Stimulated activated CD4-positive, alpha-beta T cell treated with anti-CD3 and anti-CD28 coated beads, Interleukin-15, amount 100 ng/mL, for 24 hours (primary cell): ENCODE measurements around the gene NVL.
"Not testable (repeated sequence)": the region's sequence is repeated elsewhere in the genome, so short reads cannot be mapped to it uniquely, and the experiment has no call there.

Experiments
- DNase-seq: peaks from one replicate; pipeline ENCODE4 v3.0.0-alpha.2; 2020

NVL gene

DNA sequence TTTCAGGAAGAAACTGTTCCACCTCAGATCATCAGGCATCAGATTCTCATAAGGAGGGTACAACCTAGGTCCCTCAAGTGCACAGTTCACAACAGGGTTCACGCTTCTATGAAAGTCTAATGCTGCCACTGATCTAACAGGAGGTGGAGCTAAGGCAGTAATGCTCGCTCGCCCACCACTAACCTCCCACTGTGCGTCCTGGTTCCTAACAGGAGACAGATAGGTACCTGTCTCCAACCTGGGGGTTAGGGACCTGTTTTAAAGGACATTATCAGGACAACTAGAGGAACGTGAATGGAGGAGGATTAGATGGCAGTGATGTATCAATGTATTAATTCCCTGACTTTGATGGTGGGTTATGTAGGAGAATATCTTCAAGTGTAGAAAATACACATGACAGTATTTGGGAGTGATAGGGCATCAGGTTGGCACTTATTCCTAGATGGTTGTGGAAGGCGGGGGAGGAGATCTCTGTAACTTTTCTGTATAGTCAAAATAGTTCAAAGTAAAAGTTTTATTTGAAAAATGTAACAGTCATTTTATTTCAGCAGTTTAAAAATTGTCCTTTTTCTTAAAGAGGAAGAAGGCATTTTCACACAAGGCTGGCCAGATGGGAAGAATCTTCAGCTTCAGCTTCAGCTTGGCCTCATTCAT is 103.0 kb downstream of the NVL start:
- no peak for DNase-seq

GRCh38 chr1:224223819-224224714 is 105.9 kb downstream of the NVL start:
- DNase-seq: no peak

DNA sequence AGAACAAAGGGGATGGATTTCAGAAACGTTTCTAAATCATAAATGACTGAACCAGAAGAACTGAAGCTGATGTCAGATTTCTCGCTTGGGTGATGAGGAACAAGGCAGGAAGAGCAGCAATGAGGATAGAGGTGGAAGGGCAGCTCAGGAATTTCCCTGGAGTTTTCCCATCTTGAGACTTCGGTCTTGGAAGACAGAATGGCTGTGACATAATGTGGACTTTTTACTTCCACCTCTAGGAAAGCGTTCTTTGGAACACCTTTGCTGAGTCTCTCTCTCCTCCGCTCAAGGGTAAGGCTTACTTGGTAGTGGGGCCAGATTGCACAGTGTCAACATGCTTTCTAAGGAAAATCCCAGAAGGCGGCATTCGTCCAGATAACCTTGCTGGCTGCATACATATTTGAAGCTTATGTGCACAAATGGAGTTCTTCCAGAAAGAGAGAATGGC is 110.3 kb downstream of the NVL start:
- no peak for DNase-seq

GRCh38 chr1:224219011-224219611 is 110.9 kb downstream of the NVL start:
- DNase-seq: no peak

DNA sequence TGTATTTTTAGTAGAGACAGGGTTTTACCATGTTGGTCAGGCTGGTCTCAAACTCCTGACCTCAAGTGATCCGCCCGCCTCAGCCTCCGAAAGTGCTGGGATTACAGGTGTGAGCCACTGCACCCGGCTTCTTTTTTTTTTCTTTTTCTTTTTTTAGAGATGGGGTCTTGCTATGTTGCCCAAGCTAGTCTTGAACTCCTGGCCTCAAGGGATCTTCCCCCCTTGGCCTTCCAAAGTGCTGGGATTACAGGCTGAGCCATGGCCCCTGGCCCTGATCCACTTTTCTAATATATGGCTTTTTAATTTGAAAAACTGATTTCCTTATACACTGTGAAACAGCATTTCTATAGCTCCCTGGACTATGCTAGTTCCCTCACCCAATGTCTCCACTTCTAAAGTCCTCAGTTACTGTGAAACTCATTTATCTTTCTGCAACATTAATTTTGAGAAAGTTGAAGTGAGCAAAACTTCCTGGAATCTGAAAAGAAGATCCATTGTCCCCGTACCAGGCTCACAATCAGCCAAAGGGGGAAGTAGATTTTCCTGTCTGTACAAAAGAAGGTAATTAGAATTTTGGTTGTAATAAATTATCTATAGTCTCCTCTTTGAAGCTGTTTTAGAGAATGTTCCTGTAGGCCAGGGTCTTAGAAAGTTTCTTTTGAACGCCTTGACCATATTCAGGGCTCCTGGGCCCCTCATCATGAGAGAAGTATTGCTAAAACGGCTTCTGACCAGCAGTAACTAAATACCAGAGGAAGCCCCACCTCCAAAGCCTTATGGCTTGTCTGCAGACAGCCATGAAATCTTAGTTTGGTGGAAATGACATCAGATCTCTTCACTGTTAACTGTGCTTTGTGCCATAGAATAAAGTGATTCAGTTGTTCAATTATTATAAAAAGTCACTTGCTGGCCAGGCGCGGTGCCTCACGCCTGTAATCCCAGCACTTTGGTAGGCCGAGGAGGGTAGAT is 112.0 kb downstream of the NVL start:
- no peak for DNase-seq

- no peak for DNase-seq
These were observed 113.6 kb downstream of the NVL start for GRCh38 chr1:224216382-224216781.

DNA sequence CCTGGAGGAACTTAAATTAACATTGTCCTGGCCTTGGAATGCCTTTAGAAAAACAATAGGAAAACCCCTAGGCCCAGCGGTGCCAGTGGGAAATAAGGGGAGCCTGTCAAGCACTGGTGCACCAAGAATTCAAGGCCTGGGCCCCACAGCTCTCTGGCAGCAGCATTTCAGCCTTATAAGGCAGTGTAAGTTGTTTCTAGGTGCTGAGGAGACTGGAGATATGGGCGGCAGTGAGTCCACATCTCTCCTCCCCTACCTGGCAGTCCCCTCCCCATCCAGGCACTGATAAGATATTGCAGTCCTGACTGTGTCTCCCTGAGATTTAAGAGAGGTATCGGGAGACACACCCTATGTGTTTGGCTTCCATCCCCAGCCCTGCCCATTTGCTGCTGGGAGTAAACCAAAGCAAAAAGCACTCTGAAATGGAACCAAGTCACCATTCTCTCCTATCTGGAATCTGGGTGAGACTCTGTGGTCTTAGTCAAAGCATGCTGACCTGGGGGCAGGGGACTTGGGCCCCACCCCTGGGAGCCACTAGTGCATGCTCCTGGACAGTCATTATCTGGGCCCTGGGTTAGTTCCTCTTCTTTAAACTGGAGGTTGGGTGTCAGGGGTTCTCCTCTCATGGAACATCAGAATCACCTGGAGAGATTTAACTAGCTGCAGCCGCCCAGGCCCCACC is 116.4 kb downstream of the NVL start:
- DNase-seq: no peak

- no peak for DNase-seq
These were observed 117.3 kb downstream of the NVL start for GRCh38 chr1:224212618-224213061.

GRCh38 chr1:224211206-224211962 is 118.6 kb downstream of the NVL start:
- DNase-seq: no peak

GRCh38 chr1:224205931-224206538 is 123.9 kb downstream of the NVL start:
- DNase-seq: not testable (repeated sequence)

DNA sequence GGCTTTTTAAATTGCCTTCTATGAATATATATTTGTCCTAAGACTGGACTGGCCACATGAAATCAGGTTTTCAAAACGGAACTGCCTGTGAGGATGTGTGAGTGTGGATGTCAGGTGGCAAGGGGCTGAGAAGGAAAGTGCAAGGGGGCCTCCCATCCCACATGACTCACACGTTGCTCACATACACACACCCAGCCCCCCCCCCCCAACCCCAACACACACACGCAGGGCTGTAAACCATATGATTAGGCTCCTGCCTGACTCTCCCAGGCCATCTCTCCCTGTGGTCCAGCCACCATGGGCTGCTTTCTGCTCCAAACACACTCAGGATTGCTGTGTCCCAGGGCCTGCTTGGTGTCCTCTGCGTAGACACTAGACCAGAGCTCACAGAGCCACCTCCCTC is 124.5 kb downstream of the NVL start:
- DNase-seq: peak; percentile 65

- DNase-seq: no peak
These were observed 126.5 kb downstream of the NVL start for GRCh38 chr1:224203243-224204016.

DNA sequence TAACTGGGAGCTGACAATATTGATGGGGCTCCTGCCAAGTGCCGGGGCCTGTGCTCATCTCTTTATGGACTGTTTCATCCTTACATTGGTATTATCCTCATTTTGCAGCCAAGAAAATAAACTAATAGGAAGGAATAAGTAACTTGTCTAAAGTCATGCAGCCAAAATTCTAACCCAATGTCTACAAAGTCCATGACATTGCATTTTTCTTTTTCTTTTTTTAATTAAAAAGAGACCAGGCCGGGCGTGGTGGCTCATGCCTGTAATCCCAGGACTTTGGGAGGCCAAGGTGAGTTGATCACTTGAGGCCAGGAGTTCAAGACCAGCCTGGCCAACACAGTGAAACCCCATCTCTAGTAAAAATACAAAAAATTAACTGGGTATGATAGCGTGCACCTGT is 128.1 kb downstream of the NVL start:
- DNase-seq: no peak

- no peak for DNase-seq
These were observed 128.6 kb downstream of the NVL start for GRCh38 chr1:224201383-224201782.

DNA sequence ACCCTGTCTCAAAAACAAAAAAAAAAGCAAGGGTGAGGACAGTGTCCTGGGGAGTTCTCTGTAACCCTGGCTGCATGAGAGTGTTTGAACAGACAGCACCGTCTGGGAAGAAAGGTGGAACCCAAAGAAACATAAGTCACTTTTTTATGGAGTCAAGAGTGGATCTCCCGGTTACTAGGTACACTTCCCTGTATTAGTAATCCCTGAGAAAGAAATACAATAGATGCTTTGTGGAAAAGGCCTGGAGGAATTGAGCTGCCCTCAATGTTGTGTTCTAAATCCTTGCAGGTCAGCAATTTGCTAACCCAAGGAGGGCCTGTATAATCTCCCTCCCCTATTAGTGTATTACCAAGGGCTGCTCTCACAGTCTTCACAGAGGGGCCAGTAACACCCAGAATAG is 130.3 kb downstream of the NVL start:
- no peak for DNase-seq

GRCh38 chr1:224198572-224198971 is 131.4 kb downstream of the NVL start:
- no peak for DNase-seq

DNA sequence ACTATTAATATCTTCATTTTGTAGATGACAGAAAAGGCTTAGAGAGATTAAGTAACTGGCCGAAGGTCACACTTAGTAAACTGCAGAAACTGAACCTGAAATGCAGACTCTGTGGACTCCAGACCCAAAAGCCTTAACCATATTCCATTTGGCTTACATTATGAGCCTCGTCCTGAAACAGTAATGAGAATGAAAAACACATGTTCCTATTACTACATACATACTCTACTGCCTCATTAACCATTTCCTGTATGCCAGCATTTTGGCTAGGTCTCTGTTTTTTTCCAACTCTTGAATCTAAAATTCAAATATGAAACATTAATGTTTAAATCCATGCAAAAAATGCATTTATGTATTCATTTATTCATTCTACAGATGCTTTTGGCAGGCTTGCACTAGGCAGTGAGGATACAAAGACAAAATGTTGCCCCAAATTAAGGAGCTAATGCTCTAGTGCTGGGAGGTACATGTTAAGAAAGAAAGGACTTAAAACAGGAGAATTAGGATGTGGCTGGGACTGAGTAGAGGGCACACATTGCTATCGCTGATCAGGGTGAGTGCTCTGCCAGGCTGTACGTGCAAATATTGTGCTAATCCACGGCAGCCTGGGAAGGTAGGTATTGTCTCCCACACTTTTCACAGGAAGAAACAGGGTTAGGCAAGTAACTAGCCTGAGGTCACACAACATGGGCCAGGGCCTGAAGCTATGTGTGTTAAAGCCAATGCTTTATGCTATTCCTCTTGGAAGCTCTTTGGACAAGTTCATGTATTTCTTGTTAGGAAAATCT is 133.0 kb downstream of the NVL start:
- no peak for DNase-seq

DNA sequence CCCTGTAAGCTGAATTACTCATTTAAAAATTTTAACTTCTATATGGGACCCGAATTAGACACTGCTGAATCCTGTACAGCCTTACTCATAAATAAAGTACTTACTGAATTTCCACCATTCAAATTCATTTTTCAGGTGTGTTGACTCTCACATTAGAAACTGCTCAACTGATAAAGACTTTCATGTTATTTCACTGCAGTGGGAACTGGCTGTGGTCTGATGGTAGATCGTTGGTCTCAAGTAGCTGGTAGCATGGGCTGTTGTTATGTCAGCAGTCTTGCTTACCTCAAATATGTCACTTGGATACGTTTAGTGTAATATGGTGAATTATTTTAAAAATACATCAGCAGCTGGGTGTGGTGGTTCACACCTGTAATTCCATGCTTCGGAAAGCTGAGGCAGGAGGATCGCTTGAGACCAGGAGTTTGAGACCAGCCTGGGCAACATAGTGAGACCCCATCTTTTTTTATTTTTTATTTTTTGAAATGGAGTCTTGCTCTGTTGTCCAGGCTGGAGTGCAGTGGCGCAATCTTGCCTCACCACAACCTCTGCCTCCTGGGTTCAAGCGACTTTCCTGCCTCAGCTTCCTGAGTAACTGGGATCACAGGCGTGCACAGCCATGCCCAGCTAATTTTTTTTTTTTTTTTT is 136.5 kb downstream of the NVL start:
- DNase-seq: no peak
